ENCODE measurements around the gene ERVW-1.

Gene ERVW-1

DNA sequence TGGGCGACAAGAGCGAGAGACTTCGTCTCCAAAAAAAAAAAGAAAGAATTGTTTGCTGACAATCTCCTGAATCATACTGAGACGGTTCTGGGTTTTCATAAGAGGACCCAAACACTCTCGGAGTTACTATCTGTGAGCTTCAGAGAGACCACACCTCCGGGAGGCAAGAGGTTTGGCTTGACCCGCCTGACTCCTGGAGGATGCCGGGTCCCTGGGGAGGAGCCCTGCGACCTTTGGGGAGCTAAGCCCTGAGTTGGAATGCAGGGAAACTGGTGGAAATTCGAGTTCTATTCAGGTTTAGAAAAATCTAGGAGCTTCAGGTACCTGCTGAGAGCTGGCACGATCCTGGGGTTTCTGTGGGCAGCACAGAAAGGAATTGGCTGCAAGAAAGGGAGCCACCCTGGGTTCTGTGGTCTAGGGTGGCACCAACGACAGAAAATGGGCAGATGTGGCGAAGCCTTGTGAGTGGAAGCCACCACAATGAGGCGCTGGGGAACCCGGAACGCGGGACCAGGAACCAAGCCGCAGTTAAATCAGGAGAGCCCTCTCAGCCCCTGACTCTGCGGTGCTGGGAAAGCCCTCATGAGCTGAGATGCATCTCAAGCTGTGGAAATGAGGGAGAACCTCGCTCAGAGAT is 52.3 kb downstream of the ERVW-1 start:
- DNase-seq (ENCODE audit: low read depth): no peak

DNA sequence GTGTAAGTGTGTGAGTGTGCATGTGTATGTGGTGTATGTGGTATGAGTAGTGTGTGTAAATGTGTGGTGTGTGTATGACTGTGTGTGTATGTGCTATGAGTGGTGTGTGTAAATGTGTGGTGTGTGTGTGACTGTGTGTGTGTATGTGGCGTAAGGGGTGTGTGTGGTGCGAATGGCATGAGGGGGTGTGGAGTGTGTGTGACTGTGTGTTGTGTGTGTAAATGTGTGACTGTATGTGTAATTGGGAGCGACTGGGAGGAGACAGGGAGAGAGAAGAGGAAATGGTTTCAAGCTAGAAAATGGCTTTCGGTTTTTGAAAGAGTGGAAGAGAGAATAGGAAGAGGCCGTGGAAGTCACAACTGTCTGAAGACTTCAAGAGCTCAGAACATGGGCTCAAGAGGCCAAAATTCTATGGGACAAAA is 54.0 kb downstream of the ERVW-1 start:
- no peak for DNase-seq (ENCODE audit: low read depth)

DNA sequence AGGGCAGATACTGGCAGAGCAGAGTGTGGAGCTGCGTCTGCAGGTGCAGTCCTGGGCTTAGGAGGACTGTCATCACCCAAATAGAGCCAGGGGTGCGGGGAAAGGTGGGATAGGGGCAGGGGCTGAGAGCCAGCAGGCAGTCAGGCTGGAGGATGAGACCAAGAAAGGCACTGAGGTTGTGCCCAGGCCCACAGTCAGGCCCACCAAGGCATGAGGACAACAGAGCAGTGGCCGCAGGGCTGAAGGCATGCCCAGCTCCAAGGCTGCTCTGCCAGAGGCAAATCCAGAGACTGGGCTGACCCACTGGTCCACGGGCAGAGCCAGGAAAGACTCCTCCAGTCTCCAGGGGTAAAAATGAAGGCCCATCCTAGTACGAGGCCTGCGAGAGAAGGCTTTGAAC is 54.8 kb downstream of the ERVW-1 start:
- no peak for DNase-seq (ENCODE audit: low read depth)

DNA sequence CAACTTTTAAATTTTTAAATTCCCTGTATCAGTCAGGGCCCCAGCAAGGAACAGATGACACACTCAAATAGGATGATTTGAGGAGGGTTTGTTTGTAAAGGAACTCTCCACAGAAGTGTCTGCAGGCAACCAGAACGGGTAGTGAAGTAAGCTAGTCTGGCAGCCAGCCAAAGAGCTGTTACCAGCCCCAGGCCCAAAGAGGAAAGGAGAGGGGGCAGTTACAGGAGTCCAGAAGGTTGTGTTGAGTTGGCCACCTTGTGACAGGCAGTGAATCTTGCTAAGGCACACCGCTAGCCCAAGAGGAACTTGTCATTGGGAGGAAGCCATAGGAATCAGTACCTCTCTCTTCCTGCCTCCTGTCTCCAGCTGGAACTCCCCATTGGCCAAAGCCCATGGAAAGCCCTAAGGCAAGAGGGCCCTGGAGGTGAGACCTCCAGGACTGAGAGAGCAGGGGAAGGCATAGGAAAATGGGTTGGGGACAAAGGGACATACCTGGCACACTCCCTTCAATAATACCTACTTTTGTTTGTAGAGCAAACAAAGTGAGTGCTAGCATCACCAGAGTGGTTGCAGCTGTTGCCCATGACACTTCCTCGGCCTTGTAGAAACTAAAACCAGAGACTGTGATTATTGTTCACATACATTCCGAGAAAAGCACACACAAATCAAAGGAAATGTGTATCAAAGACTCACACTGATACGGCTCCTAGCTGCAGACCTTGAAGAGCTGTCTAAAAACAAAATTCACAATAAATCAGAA is 55.9 kb downstream of the ERVW-1 start:
- no peak for DNase-seq (ENCODE audit: low read depth)

Data from activated T-helper 9 cell treated with anti-CD3 and anti-CD28 coated beads, Interleukin-2, amount 50 U/mL, for 16 hours (primary cell).